B cell (primary cell): ENCODE data around the gene MTPN.

Experiments used
- EZH2 ChIP-seq: IDR thresholded peaks from 2 replicates; pipeline ENCODE4 v1.6.1; 2012; ENCODE audit warnings: borderline replicate concordance, low read depth, mild to moderate bottlenecking, moderate library complexity, low read length; ENCODE audit not compliant: insufficient read depth, poor library complexity, severe bottlenecking
- TF ChIP-seq, protein P1 (sequence below): fragments of 200-600 bp; IDR thresholded peaks from one replicate; pipeline ENCODE4 v1.8.0; 2022; ENCODE audit warnings: antibody characterized with exemption, mild to moderate bottlenecking

GRCh38 chr7:135928136-135928535 is 49.0 kb downstream of the MTPN start:
- TF ChIP-seq, protein P1, sequence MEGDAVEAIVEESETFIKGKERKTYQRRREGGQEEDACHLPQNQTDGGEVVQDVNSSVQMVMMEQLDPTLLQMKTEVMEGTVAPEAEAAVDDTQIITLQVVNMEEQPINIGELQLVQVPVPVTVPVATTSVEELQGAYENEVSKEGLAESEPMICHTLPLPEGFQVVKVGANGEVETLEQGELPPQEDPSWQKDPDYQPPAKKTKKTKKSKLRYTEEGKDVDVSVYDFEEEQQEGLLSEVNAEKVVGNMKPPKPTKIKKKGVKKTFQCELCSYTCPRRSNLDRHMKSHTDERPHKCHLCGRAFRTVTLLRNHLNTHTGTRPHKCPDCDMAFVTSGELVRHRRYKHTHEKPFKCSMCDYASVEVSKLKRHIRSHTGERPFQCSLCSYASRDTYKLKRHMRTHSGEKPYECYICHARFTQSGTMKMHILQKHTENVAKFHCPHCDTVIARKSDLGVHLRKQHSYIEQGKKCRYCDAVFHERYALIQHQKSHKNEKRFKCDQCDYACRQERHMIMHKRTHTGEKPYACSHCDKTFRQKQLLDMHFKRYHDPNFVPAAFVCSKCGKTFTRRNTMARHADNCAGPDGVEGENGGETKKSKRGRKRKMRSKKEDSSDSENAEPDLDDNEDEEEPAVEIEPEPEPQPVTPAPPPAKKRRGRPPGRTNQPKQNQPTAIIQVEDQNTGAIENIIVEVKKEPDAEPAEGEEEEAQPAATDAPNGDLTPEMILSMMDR = no peak
- TF ChIP-seq EZH2 = no peak
